Motor neuron (in vitro differentiated cells): ENCODE results near the gene NKD2. TPM values are rescaled to one million over a fixed set of nuclear protein-coding genes. Genes with fewer than 3 reads are reported as not detected.
A peak's percentile ranks its signal among the peaks of the same experiment; 100 is the strongest.

Experiments used
- ATAC-seq, 8 experiments: fragments of 200-7000 bp; cut with Tn5 transposase; replicated peaks in 6 of 8; 2 replicates each; pipeline ENCODE4 v1.8.0; 2021; ENCODE audit warnings: mild to moderate bottlenecking in 8 of 8, moderate library complexity in 8 of 8
- H3K27ac ChIP-seq, 2 donors: fragments of 250-450 bp; sonication (Bioruptor Pico); 2 replicates each; pipeline ENCODE4 v1.9.0; 2021; ENCODE audit warnings: antibody characterized with exemption in 2 of 2, mild to moderate bottlenecking in 2 of 2, moderate library complexity in 1 of 2
- H3K4me1 ChIP-seq, 2 donors: fragments of 250-450 bp; sonication (Bioruptor Pico); replicated peaks in 1 of 2; 2 replicates each; pipeline ENCODE4 v1.6.1; 2021; ENCODE audit warnings: antibody characterized with exemption in 2 of 2, mild to moderate bottlenecking in 2 of 2, moderate library complexity in 1 of 2
- H3K4me3 ChIP-seq, 5 donors: fragments of 250-450 bp; sonication (Bioruptor Pico); 2 replicates each; pipeline ENCODE4 v1.9.0; 2021; ENCODE audit warnings: antibody characterized with exemption in 5 of 5, mild to moderate bottlenecking in 5 of 5, moderate library complexity in 4 of 5
- WGBS, 10 experiments: fragments of 450-650 bp; shearing (Covaris generic); methylation state at CpG; one replicate each; pipeline ENCODE4 v1.0.0; 2022; 5-methylcytosine and 5-hydroxymethylcytosine counted together
- in situ Hi-C, 9 experiments: fragments of 400-800 bp; cut with MboI; loops; one replicate each; pipeline ENCODE4 v1.15.0; 2021; ENCODE audit warnings: low sequenced_read_pairs in 9 of 9, low pct_unique_long_range_greater_than_20kb in 2 of 9; ENCODE audit not compliant: unreplicated experiment in 9 of 9
- total RNA-seq, 8 experiments: library from RNA; unstranded; fragments of 300-600 nt; gene quantifications; 2 replicates each; pipeline versions ENCODE4 v1.2.3 to v1.2.4, GENCODE V29; 2022

The NKD2 gene
- total RNA-seq, 8 experiments from 2014 or later, result 0.41 to 19.2 (median 6.8) TPM; not detected in 1

DNA sequence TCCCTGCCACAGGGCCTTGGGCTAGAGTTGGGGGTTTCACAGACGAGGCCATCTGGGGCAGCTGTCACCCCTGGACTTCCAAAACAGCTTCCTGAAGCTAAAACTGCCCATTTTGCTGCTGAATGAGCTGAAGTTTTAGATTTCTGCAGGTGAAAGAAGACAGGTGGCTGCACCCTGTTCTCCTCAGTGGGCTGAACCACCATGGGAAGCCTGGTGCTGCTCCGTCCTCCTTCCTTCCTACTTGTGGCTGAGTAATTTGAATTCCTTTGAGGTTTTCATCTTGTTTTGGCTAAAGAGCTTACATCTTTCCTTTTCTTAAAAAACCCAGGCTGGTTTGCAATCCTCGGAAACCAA is 5.3 kb downstream of the NKD2 start:
- H3K4me1 ChIP-seq, result peaks cover 0 to 6% of the 10 kb centered on the region in 2 donors
- no peak overlapping the region for H3K27ac ChIP-seq
- in situ Hi-C loops, result no loop called here
- H3K4me3 ChIP-seq, result no peak overlapping the region
- WGBS, 10 experiments, result 0 to 100% (median 65%) methylated on average over 1 to 2 of the region's 3 CpGs; no CpG with 5 or more reads in 4 of the 10 experiments
- no peak for ATAC-seq

- no peak overlapping the region for H3K4me3 ChIP-seq
- WGBS, 10 experiments, result 0 to 93% (median 77%) methylated on average over 1 to 8 of the region's 14 CpGs; no CpG with 5 or more reads in 5 of the 10 experiments
- H3K4me1 ChIP-seq, result peaks cover 0 to 6% of the 10 kb centered on the region in 2 donors
- no peak overlapping the region for H3K27ac ChIP-seq
- no peak for ATAC-seq
- in situ Hi-C loops, result no loop called here
Measured at GRCh38 chr5:1014346-1014745, 5.7 kb downstream of the NKD2 start.

DNA sequence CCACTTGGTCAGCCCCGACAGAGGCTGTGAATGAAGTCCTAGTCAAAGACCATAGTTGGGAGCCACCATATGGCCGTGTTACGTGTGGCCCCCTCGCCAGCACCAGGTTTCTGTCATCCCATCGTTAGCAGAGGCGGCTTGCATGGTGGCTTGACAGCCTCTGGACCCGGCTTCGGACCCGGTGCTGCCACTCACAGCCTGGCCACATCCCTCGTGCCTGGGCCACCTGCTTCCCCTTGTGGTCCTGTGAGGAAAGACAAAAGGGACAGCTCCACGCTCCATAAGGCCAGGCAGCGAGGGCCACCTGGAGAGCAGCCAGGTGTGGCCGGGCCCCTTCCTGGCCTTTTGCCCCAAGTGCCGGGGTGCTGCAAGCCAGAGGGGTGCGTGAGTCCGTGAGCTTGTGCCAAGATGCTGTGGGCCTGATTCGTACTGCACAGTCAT is 6.2 kb downstream of the NKD2 start:
- Histone ChIP-seq H3K4me3 (no peak overlapping the region), H3K4me1 (peaks cover 4 to 6% of the 10 kb centered on the region in 2 donors), H3K27ac (no peak overlapping the region)
- ATAC-seq, result no peak
- 5 to 100% (median 97%) methylated on average over 3 to 4 of the region's 17 CpGs; no CpG with 5 or more reads in 6 of the 10 experiments for WGBS, 10 experiments
- in situ Hi-C loops, result no loop called here

- Histone ChIP-seq H3K4me1 (peaks cover 4 to 7% of the 10 kb centered on the region in 2 donors), H3K4me3 (no peak overlapping the region), H3K27ac (no peak overlapping the region)
- 60 to 90% (median 75%) methylated on average over 2 to 7 of the region's 10 CpGs; no CpG with 5 or more reads in 7 of the 10 experiments for WGBS, 10 experiments
- in situ Hi-C loops, result no loop called here
- ATAC-seq, result peak in 3 of 8 experiments; percentile 28 to 51 (median 43)
Measured at GRCh38 chr5:1015507-1015906, 6.9 kb downstream of the NKD2 start.

GRCh38 chr5:1016036-1016435 is 7.4 kb downstream of the NKD2 start:
- H3K4me1 ChIP-seq, result peaks cover 8 to 13% of the 10 kb centered on the region in 2 donors
- 0 to 100% (median 86%) methylated on average over 1 to 10 of the region's 19 CpGs; no CpG with 5 or more reads in 4 of the 10 experiments for WGBS, 10 experiments
- H3K4me3 ChIP-seq, result no peak overlapping the region
- in situ Hi-C loops, result no loop called here
- H3K27ac ChIP-seq, result no peak overlapping the region
- no peak for ATAC-seq

- no peak for ATAC-seq
- in situ Hi-C loops, result no loop called here
- no peak overlapping the region for H3K27ac ChIP-seq
- WGBS, 10 experiments, result 9 to 100% (median 53%) methylated on average over 1 to 15 of the region's 16 CpGs; no CpG with 5 or more reads in 3 of the 10 experiments
- no peak overlapping the region for H3K4me3 ChIP-seq
- H3K4me1 ChIP-seq, result peaks cover 11 to 15% of the 10 kb centered on the region in 2 donors
Measured at GRCh38 chr5:1016476-1016875, 7.9 kb downstream of the NKD2 start.

GRCh38 chr5:1017056-1017455 is 8.5 kb downstream of the NKD2 start:
- no peak for ATAC-seq
- H3K27ac ChIP-seq, result no peak overlapping the region
- WGBS, 10 experiments, result 80 to 100% methylated on average over 1 to 7 of the region's 12 CpGs; no CpG with 5 or more reads in 8 of the 10 experiments
- H3K4me3 ChIP-seq, result no peak overlapping the region
- peaks cover 16 to 19% of the 10 kb centered on the region in 2 donors for H3K4me1 ChIP-seq
- in situ Hi-C loops, result no loop called here

DNA sequence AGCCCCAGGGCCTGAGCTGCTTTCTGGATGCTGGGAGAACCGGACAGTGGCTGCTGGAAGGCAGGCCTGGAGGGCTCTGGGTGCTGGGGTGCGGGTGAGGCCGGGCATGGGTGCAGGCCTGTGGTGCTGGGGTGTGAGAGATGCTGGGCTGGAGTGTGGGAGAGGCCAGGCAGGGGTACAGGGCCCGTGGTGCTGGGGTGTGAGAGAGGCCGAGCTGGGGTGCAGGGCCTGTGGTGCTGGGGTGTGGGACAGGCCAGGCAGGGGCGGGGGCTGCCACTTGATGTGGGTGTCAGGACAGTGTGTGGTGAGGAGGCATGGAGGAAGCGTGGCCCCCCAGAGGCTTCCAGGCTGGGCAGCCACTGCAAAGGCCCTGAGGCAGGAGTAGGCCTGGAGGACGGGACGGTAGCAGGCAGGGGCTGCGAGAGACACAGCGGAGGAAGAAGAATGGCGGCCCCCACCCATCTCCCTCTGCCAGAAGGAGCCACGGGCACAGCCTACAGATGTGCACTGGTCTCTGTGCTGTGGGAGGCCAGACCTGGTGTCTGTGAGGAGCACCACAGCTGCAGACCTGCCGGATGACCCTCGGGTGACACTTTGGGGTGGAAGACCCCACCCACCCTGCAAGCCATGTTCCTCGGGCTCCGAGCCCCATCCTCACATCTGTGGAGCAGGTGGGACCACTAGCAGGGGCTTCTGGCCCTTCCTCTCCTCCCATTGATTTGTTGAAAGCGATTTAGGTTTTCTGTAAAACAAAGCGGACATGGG is 9.3 kb downstream of the NKD2 start:
- ATAC-seq, result no peak
- in situ Hi-C loops, result no loop called here
- Histone ChIP-seq H3K4me3 (no peak overlapping the region), H3K27ac (no peak overlapping the region), H3K4me1 (peaks cover 16 to 19% of the 10 kb centered on the region in 2 donors)
- WGBS, 10 experiments, result 76 to 80% methylated on average over 1 to 4 of the region's 19 CpGs; no CpG with 5 or more reads in 8 of the 10 experiments

DNA sequence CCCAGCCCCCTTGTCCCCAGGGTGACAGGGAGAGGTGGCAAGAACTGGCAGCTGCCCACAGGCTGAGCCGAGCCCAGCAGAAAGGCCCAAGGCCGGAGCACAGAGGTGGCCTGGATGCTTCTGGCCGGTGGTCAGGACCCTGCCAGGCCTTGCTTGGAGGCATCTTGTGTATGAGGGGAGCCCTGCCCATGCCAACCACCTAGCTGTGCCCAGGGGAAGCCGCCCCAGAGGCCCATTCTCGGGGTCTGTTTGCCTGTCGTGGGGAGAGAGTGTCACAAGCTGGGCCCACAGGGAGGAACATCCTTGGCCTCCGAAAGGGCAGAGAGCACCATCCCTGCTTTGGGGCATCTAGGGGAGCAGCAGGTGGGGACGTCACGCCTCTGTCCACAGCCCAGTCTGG is 10.0 kb downstream of the NKD2 start:
- in situ Hi-C loops, result no loop called here
- H3K4me1 ChIP-seq, result peaks cover 16 to 19% of the 10 kb centered on the region in 2 donors

DNA sequence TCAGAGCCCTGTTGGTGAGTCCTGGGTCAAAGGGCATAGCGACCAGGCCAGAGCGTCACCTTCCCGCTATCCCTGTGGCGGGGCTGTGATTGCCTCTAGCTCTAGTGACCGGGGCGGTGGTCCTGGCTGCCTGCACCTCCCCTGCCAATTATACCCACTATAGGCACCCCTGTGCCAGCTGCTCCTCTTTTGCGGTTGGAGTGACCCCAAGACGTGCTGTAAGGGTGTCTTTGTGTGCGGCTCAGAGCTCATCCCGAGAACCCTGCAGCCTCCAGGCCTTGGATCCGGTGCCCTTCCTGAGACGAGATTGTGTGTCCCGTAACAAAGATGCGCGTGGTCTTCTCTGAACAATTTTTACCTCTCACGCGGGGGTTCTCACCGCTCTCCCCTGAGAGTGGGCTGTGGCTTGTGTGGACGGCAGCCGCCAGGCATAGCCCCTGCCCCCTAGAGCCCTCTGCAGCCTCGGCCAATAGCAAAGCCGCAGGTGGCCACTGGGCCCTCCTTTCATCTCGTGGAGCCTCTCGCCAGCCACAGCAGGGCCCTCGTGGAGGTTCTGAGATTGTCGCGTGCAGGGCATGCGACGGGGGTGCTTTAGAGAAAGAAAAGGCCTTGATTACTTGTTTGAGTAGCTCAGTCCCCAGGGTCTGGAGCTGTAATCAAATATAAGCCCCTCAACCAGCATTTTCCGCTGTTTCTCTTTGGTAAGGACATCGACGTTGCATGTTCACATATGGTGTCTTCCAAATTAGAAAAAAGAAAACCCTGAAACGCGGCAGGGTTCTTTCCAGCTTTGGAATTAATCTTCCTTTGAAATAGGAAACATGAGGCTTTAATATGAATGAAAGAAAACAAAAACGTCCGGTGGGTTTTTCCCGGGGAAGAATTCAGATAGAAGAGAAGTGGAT is 10.7 kb downstream of the NKD2 start:
- peaks cover 16 to 19% of the 10 kb centered on the region in 2 donors for H3K4me1 ChIP-seq
- H3K27ac ChIP-seq, result no peak overlapping the region
- 0 to 100% (median 57%) methylated on average over 1 to 13 of the region's 37 CpGs for WGBS, 10 experiments

More for the DNA sequence above, 10.0 kb downstream of the NKD2 start:
- no peak overlapping the region for H3K4me3 ChIP-seq
- no peak overlapping the region for H3K27ac ChIP-seq
- no peak for ATAC-seq
- WGBS, 10 experiments, result 40 to 93% methylated on average over 1 to 5 of the region's 9 CpGs; no CpG with 5 or more reads in 8 of the 10 experiments

DNA sequence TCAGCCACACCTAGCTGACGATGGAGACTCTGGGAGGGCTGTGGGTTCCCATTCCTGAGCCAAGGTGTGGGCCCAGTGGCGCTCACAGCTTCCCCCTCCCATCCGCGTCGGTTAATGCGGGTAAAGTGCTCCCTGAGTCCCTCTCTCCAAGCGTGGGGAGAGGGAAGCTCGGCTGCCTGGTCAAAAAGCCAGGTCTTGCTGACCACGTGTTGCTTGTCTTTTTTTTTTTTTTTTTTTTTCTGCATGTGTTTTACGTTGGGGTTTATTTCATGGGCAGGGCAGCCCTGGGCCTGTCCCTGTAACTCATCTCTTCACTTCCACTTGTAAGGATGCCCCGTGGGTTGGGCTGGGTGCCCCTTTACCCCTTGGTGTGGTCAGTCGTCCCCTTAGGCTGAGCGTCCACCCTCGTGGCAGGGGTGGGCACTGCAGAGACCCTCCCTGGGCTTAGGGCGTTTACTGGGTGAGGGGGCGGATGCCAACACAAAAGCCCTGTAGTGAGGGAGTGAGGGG is 11.9 kb downstream of the NKD2 start:
- 0 to 90% (median 62%) methylated on average over 1 to 9 of the region's 16 CpGs; no CpG with 5 or more reads in 4 of the 10 experiments for WGBS, 10 experiments
- H3K4me3 ChIP-seq, result no peak overlapping the region
- in situ Hi-C loops, result no loop called here
- H3K4me1 ChIP-seq, result peaks cover 16 to 19% of the 10 kb centered on the region in 2 donors
- no peak overlapping the region for H3K27ac ChIP-seq
- ATAC-seq, result no peak

More for the DNA sequence above, 10.7 kb downstream of the NKD2 start:
- H3K4me3 ChIP-seq, result no peak overlapping the region
- in situ Hi-C loops, result no loop called here
- no peak for ATAC-seq

- H3K4me1 ChIP-seq, result peaks cover 16 to 19% of the 10 kb centered on the region in 2 donors
- no peak overlapping the region for H3K4me3 ChIP-seq
- peak overlapping the region; percentile 48 to 72 for H3K27ac ChIP-seq
- in situ Hi-C loops, result no loop called here
- 0 to 55% (median 10%) methylated on average over 2 to 11 of the region's 29 CpGs; no CpG with 5 or more reads in 6 of the 10 experiments for WGBS, 10 experiments
- ATAC-seq, result peak in 6 of 8 experiments; percentile 71 to 90 (median 78)
Measured at GRCh38 chr5:1021136-1021968, 12.8 kb downstream of the NKD2 start.
